ENCODE measurements around the gene PTGER4. TPM values are rescaled to one million over a fixed set of nuclear protein-coding genes. Genes with fewer than 3 reads are reported as not detected.
"Not testable (repeated sequence)": the region's sequence is repeated elsewhere in the genome, so short reads cannot be mapped to it uniquely, and the experiment has no call there.

The PTGER4 gene
- total RNA-seq, 1 donor from 2014 or later, result 5.6 TPM

DNA sequence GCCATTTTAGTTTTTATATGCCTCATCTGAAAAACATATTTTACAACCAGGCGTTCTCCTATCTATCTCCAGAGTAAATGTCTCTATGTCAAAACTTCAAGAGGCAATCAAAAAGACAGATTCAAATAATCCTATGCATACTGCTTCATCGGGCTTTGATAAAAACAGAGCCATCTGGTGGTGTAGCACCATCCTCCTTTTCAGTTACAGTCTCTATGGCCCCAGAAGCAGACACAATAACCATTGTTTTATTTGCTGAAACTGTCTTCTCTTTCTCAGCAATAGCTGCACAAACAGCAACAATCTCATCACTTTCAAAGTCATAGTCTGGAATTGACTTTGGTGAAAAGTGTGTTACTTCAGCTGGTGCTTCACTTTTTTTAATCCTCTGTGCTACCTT, 36.3 kb downstream of the PTGER4 start:
- no peaks in the 10 kb centered on the region for H3K27me3 Mint-ChIP-seq
- H3K4me1 Mint-ChIP-seq (ENCODE audit: low read depth), result peaks cover 11% of the 10 kb centered on the region
- no peak overlapping the region for H3K4me3 Mint-ChIP-seq (ENCODE audit: low read depth)
- H3K36me3 Mint-ChIP-seq (ENCODE audit: insufficient read depth), result peaks cover 34% of the 10 kb centered on the region
- TF ChIP-seq, protein P1, sequence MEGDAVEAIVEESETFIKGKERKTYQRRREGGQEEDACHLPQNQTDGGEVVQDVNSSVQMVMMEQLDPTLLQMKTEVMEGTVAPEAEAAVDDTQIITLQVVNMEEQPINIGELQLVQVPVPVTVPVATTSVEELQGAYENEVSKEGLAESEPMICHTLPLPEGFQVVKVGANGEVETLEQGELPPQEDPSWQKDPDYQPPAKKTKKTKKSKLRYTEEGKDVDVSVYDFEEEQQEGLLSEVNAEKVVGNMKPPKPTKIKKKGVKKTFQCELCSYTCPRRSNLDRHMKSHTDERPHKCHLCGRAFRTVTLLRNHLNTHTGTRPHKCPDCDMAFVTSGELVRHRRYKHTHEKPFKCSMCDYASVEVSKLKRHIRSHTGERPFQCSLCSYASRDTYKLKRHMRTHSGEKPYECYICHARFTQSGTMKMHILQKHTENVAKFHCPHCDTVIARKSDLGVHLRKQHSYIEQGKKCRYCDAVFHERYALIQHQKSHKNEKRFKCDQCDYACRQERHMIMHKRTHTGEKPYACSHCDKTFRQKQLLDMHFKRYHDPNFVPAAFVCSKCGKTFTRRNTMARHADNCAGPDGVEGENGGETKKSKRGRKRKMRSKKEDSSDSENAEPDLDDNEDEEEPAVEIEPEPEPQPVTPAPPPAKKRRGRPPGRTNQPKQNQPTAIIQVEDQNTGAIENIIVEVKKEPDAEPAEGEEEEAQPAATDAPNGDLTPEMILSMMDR (IDR thresholded peaks at IDR 0.05; ENCODE audit: unreplicated experiment), result no peak
- DNase-seq (ENCODE audit: low spot score, unreplicated experiment), result no peak
- H3K27ac Mint-ChIP-seq, result no peak overlapping the region
- H3K9me3 Mint-ChIP-seq (ENCODE audit: low read depth), result peaks cover 11% of the 10 kb centered on the region

- H3K4me3 Mint-ChIP-seq (ENCODE audit: low read depth), result no peak overlapping the region
- peaks cover 34% of the 10 kb centered on the region for H3K36me3 Mint-ChIP-seq (ENCODE audit: insufficient read depth)
- TF ChIP-seq, protein P1 (IDR thresholded peaks at IDR 0.05; ENCODE audit: unreplicated experiment), result no peak
- DNase-seq (ENCODE audit: low spot score, unreplicated experiment), result no peak
- peak overlapping the region; percentile 35 for H3K27ac Mint-ChIP-seq
- peaks cover 11% of the 10 kb centered on the region for H3K4me1 Mint-ChIP-seq (ENCODE audit: low read depth)
- H3K27me3 Mint-ChIP-seq, result no peaks in the 10 kb centered on the region
- H3K9me3 Mint-ChIP-seq (ENCODE audit: low read depth), result peaks cover 17% of the 10 kb centered on the region
Observed at GRCh38 chr5:40716590-40716989, 36.9 kb downstream of the PTGER4 start.

DNA sequence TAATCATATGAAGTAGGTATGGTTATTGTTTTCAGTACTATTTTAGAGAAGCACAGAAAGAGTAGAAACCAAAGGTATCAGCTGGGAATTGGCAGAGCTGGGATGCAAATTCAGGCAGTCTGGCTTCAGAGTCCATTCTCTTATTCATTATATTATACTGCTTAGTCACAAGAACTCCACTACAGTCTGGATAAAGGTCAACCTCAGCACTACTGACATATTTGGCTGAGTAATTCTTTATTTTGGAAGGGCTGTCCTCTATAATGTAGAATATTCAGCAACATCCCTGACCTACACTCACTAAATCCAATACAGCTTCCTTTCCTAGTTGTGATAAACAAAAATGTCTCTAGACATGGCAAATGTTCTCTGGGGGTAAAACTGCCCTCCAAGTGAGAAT, 37.6 kb downstream of the PTGER4 start:
- Mint-ChIP-seq H3K4me1 (ENCODE audit: low read depth) (peaks cover 7% of the 10 kb centered on the region), H3K27ac (peak overlapping the region; percentile 13), H3K27me3 (no peaks in the 10 kb centered on the region), H3K36me3 (ENCODE audit: insufficient read depth) (peaks cover 34% of the 10 kb centered on the region), H3K9me3 (ENCODE audit: low read depth) (peaks cover 18% of the 10 kb centered on the region), H3K4me3 (ENCODE audit: low read depth) (no peak overlapping the region)
- TF ChIP-seq, protein P1 (IDR thresholded peaks at IDR 0.05; ENCODE audit: unreplicated experiment), result no peak
- no peak for DNase-seq (ENCODE audit: low spot score, unreplicated experiment)

DNA sequence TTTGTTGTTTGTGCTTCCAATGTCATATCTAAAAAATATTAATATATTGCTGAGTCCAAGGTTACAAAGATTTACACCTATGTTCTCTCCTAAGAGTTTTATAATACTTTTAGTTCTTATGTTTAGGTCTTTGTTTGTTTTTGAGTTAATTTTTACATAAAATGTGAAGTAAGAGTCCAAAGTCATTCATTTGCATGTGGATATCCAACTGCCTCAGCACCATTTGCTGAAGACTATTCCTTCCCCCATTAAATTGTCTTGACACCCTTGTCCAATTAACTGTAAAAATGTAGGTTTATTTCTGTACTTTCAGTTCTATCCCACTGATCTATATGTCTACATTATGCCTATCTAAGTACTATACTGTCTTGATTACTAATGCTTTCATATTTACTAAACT, 40.4 kb downstream of the PTGER4 start:
- Mint-ChIP-seq H3K36me3 (ENCODE audit: insufficient read depth) (peaks cover 44% of the 10 kb centered on the region), H3K9me3 (ENCODE audit: low read depth) (peaks cover 19% of the 10 kb centered on the region), H3K27ac (no peak overlapping the region), H3K4me3 (ENCODE audit: low read depth) (no peak overlapping the region), H3K4me1 (ENCODE audit: low read depth) (no peaks in the 10 kb centered on the region), H3K27me3 (no peaks in the 10 kb centered on the region)
- no peak for DNase-seq (ENCODE audit: low spot score, unreplicated experiment)
- TF ChIP-seq, protein P1 (IDR thresholded peaks at IDR 0.05; ENCODE audit: unreplicated experiment), result no peak

- not testable (repeated sequence) for H3K4me1 Mint-ChIP-seq (ENCODE audit: low read depth); H3K27ac Mint-ChIP-seq; H3K4me3 Mint-ChIP-seq (ENCODE audit: low read depth); DNase-seq (ENCODE audit: low spot score, unreplicated experiment); H3K27me3 Mint-ChIP-seq
- Mint-ChIP-seq H3K36me3 (ENCODE audit: insufficient read depth) (peaks cover 52% of the 10 kb centered on the region), H3K9me3 (ENCODE audit: low read depth) (peaks cover 22% of the 10 kb centered on the region)
Observed at GRCh38 chr5:40722497-40722911, 42.8 kb downstream of the PTGER4 start.

DNA sequence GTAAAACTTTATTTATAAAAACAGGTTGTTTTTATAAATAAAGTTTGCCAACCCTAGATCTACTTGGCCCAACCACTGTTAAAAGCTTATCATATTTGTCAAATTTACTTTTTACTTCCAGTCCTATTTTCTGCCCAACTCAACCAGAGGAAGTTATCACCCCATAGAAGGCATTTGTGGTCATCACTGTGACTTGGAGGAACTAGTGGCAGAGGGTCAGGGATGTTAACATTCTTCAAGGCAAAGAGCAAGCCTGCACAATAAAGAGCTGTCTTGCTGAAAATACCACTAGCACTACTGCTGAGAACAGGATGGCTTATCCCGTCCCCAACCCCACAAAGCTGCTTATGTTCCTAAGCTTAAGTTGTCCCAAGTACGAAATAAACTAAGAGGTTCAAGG, 53.7 kb downstream of the PTGER4 start:
- Mint-ChIP-seq H3K27ac (peak overlapping the region; percentile 64), H3K4me3 (ENCODE audit: low read depth) (no peak overlapping the region), H3K36me3 (ENCODE audit: insufficient read depth) (peaks cover 13% of the 10 kb centered on the region), H3K4me1 (ENCODE audit: low read depth) (peaks cover 32% of the 10 kb centered on the region), H3K9me3 (ENCODE audit: low read depth) (no peaks in the 10 kb centered on the region), H3K27me3 (no peaks in the 10 kb centered on the region)
- no peak for DNase-seq (ENCODE audit: low spot score, unreplicated experiment)
- TF ChIP-seq, protein P1 (IDR thresholded peaks at IDR 0.05; ENCODE audit: unreplicated experiment), result no peak
